Heart left ventricle (tissue), 13 donors: ENCODE data around the gene RNFT2.

ENCODE experiments used
- POLR2A ChIP-seq, 2 donors: fragments of 450-650 bp; IDR thresholded peaks; one replicate each; pipeline ENCODE4 v1.6.1; 2017; ENCODE audit warnings: antibody characterized with exemption in 2 of 2, mild to moderate bottlenecking in 2 of 2, moderate library complexity in 2 of 2
- TF ChIP-seq, protein P1 (sequence below), 12 donors: fragments of 200-600 bp; sonication (generic) in 4 of 12; IDR thresholded peaks; one replicate each; pipeline versions ENCODE4 v1.5.0 to v1.8.0; 2018 to 2022; ENCODE audit warnings: antibody characterized with exemption in 12 of 12, mild to moderate bottlenecking in 5 of 12
- donor health status: ischemic (EF 13 %, LVEDD 7.1; RV severe dilation, severe dysfunction).
- donor health status: DM: no; HTN: yes; CAD: no.
- donor health status: DM: no; HTN: no; CAD: no.
- donor health status: ischemic (EF 25% LVEDD 6.9; RV normal size, moderate dysfunction).
- donor health status: ischemic (EF 25% LVEDD 5.7; RV mildly dilated, moderate dysfunction).
- donor health status: ischemic (EF 35%, LVEDD 5.7; RV mildly dilated, moderate dysfunction).
- donor health status: nonischemic (EF 11% LVEDD 7.7; RV severe dilation, severe dysfunction).
- donor health status: DM: yes; HTN: yes; CAD: no.
- donor health status: PGD.
- donor health status: ischemic (EF 29% LVEDD 5.4; RV normal size, mild dysfunction).
- donor health status: nonischemic (EF 23%, LVEDD 6.1; RV moderate dilation, normal function).

DNA sequence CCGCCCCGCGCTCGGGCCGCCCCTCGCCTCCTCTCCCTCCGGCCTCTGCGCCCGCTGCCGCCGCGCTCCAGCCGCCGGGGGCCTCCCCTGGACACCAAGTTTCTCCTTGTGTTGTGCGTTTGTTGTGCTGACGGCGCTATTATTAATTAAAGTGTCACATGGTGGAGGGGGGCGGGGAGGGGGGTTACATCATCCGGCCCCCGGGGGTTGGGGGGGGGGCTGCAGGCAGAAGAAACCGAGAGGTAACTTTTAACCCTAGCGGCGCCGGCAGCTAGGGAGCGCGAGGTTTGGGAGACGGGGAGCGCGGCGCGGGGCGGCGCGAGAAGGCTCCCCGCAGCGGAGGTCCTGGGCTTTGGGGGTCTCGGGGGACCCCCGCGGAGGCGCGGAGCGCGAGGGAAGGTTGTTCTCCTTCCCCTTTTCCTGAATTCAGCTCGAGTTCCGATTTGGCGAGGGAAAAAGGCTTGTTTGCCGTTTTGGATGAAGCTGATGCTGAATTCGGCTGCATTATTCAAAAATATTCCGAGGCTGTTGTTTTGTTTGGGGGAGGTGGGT, 143.3 kb downstream of the RNFT2 start, which contains the start of gene HRK:
- TF ChIP-seq, protein P1, sequence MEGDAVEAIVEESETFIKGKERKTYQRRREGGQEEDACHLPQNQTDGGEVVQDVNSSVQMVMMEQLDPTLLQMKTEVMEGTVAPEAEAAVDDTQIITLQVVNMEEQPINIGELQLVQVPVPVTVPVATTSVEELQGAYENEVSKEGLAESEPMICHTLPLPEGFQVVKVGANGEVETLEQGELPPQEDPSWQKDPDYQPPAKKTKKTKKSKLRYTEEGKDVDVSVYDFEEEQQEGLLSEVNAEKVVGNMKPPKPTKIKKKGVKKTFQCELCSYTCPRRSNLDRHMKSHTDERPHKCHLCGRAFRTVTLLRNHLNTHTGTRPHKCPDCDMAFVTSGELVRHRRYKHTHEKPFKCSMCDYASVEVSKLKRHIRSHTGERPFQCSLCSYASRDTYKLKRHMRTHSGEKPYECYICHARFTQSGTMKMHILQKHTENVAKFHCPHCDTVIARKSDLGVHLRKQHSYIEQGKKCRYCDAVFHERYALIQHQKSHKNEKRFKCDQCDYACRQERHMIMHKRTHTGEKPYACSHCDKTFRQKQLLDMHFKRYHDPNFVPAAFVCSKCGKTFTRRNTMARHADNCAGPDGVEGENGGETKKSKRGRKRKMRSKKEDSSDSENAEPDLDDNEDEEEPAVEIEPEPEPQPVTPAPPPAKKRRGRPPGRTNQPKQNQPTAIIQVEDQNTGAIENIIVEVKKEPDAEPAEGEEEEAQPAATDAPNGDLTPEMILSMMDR (IDR thresholded peaks at IDR 0.05): no peak
- TF ChIP-seq POLR2A (IDR thresholded peaks at IDR 0.05): no peak
